Skin epidermis (tissue), 12 donors: ENCODE results near the gene LRRC18.

Experiments
- H3K27ac ChIP-seq, 21 experiments: fragments of 200-600 bp; sonication (generic) in 11 of 21; one replicate each; pipeline ENCODE4 v1.5.0; 2020; ENCODE audit warnings: mild to moderate bottlenecking in 3 of 21, inconsistent platforms in 2 of 21, moderate library complexity in 2 of 21
- H3K4me3 ChIP-seq, 7 experiments: fragments of 200-600 bp; sonication (generic) in 2 of 7; one replicate each; pipeline ENCODE4 v1.5.0; 2020; ENCODE audit warnings: inconsistent platforms in 2 of 7, mild to moderate bottlenecking in 2 of 7, moderate library complexity in 1 of 7

LRRC18 gene

DNA sequence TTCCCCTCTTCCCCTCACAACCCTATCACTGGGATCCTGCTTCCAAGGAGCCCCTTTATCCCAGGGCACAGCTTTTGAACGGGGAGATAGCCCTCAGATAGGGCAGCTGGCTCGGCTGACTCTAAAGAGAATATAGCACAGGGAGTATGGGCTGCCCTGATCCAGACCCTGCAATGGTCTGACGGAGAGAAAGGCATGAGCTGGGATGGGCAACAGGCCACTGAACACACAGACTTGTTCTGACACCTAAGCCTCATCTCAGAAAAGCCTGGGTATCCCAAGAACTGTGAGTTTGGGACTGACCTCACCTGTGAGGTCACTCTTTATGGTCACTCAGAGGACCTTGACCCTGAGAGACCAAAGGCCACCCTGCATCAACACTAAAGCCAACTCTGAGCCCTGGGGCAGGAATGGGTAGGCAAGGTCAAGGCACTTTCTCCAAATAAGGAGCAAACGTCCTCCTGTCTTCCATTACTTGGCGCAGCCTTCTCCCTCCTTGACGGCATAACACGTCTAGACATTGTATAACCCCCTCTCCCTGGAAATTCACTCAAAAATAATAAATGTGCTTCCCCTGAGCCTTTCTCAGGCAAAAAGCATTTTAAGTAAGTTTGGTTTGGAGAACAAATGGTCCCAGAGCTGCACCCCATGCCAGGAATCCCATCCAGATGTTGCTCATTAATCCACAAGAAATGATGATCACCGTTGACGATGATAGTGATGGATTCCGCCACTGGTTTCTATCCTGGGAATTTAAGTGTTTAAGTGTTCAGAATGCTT, 8.2 kb upstream of the LRRC18 start:
- H3K27ac ChIP-seq, result no peak overlapping the region

DNA sequence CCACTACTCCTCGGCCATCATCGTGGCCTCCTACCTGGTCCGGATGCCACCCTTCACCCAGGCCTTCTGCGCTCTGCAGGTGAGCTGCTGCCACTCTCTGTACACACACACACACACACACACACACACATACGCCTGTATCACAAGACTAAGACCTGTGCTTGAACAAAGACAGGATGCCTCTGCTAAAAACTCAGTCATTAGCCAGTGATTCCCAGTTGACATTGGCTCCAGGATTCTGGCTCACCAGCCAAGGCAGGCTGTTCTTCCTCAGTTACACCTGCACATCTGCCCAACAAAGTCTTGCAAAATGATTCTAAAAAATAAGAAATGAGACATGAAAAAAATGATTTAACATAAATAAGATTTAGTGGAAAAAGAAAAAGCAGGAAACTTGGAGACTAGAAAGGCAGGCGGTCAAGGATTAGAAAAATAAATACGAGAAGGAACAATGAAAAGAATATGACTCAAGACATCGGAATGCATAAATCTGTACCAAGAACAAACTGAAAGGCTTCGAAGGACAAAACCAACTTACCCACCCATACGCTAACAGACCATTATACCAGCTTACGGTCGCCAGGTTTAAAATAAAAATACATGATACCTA, 7.4 kb upstream of the LRRC18 start:
- Histone ChIP-seq H3K4me3 (no peak overlapping the region), H3K27ac (no peak overlapping the region)

More for the DNA sequence above, 8.2 kb upstream of the LRRC18 start:
- H3K4me3 ChIP-seq, result no peak overlapping the region

- H3K27ac ChIP-seq, result no peak overlapping the region
- no peak overlapping the region for H3K4me3 ChIP-seq
These were observed 6.7 kb upstream of the LRRC18 start for GRCh38 chr10:48946332-48946731.

GRCh38 chr10:48945441-48946130, 5.9 kb upstream of the LRRC18 start:
- no peak overlapping the region for H3K27ac ChIP-seq

DNA sequence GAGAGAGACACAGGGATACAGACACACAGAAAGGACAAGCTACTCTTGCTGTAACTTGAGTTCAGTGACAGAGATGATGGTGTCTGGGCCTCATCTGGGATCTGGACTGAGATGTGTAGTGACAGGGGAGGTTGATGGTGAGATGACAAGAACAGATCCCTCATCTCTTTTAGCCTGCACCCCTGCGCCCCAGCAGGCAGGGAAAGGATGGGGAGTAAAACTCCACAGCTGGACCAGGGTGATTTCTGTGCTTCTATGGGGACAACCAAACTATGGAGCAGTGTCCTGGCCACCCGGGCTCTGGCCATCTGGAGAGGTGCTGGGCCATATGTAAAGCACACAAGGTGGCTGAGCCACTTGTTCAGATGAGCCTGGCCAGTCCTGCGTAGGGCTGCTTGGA, 4.5 kb upstream of the LRRC18 start:
- Histone ChIP-seq H3K4me3 (no peak overlapping the region), H3K27ac (no peak overlapping the region)

More at GRCh38 chr10:48945441-48946130, 5.9 kb upstream of the LRRC18 start:
- H3K4me3 ChIP-seq, result no peak overlapping the region

GRCh38 chr10:48943096-48943495, 3.5 kb upstream of the LRRC18 start:
- no peak overlapping the region for H3K27ac ChIP-seq
- no peak overlapping the region for H3K4me3 ChIP-seq

GRCh38 chr10:48941427-48942075, 1.9 kb upstream of the LRRC18 start:
- H3K27ac ChIP-seq, result no peak overlapping the region
- no peak overlapping the region for H3K4me3 ChIP-seq

DNA sequence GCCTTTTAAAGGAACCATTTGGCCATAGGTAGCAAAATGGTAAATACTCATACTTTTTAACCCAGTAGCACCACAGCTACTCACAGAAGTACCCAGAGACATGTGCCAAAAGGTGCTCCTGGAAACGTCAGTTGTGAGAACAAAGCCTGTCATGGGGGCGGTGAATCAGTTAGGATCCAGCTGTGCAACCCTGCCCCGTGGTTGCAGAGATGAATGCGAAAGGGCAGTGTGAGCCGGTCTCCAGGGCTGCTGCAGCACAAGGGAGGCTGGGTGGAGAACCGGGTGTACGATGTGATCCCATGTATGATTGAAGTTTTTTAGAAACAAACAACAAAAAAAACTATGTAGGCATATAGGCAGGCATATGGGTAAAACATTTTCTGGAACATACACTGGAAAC, 1.3 kb upstream of the LRRC18 start:
- Histone ChIP-seq H3K27ac (no peak overlapping the region), H3K4me3 (no peak overlapping the region)

GRCh38 chr10:48940372-48940771, 732 bp upstream of the LRRC18 start:
- no peak overlapping the region for H3K27ac ChIP-seq
- H3K4me3 ChIP-seq, result no peak overlapping the region

DNA sequence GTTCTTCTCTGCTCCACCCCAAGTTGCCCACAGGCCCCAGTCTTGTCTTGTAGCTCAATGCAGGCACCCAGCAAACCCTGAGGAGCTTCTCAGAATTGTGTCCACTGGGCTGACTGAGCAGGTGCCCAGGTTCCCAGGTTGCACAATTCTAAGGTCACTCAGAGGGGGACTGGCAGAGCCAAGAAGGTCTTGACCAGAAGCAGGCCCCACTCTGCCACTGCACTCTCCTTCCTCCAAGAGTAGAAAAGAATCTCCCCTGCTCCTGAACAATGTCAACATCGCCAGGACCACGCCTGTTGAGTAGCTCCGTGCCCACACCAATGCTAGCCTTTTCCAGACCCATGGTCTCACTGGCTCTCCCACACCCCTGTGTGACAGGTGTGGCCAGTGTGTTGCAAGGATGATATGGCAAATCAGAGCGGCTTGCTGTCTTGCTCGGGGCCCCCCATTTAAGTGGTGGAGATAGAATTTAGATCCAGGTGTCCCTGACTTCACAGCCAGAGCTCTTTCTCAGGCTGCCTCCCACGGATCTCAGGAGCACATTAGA, 577 bp downstream of the LRRC18 start:
- Histone ChIP-seq H3K27ac (no peak overlapping the region), H3K4me3 (no peak overlapping the region)

GRCh38 chr10:48938281-48938680, 1.4 kb downstream of the LRRC18 start:
- Histone ChIP-seq H3K4me3 (no peak overlapping the region), H3K27ac (no peak overlapping the region)

GRCh38 chr10:48937796-48938195, 1.8 kb downstream of the LRRC18 start:
- no peak overlapping the region for H3K4me3 ChIP-seq
- H3K27ac ChIP-seq, result no peak overlapping the region

GRCh38 chr10:48935577-48935976, 4.1 kb downstream of the LRRC18 start:
- H3K4me3 ChIP-seq, result no peak overlapping the region
- H3K27ac ChIP-seq, result no peak overlapping the region

DNA sequence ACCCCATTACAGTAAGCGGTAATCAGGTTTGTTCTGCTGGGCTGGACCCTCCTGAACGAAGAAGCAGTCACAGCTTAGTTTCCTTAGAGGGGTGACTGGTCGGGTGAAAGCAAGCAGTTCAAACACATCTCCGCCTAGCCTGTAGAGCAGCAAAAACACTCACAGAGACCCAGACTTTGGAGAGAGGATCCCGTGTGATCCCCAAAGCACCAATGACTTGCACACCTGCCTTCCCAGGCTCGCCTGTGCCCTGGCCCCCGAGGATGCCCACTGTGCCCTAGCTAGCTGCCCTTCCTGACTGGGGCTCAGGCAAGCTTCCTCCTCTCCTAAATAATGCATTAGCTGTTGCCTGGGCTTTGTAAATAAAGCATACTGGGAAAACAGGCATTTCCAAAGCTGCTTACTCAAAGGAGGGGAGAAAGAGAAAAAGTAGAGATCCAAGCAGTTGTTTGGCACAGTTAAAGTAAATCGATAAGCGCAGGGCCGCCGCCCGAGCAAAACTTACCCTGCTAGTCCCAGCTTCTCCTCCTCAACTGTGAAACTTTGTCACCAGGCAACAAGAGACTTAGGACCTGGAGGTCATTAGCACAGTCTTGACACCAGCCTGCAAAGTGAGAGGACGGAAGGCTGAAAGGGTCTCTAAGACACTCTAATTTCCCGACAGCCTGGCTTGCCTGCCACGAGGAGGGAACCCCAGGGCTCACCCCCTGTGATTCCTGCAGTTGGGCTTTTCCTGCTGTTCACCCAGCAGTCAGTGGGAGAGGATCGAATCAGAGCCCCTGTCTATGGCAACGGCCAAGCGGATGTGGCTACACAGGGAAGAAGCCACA, 4.8 kb downstream of the LRRC18 start:
- H3K4me3 ChIP-seq, result no peak overlapping the region
- peak overlapping the region in 1 of 21 experiments; percentile 23 for H3K27ac ChIP-seq

DNA sequence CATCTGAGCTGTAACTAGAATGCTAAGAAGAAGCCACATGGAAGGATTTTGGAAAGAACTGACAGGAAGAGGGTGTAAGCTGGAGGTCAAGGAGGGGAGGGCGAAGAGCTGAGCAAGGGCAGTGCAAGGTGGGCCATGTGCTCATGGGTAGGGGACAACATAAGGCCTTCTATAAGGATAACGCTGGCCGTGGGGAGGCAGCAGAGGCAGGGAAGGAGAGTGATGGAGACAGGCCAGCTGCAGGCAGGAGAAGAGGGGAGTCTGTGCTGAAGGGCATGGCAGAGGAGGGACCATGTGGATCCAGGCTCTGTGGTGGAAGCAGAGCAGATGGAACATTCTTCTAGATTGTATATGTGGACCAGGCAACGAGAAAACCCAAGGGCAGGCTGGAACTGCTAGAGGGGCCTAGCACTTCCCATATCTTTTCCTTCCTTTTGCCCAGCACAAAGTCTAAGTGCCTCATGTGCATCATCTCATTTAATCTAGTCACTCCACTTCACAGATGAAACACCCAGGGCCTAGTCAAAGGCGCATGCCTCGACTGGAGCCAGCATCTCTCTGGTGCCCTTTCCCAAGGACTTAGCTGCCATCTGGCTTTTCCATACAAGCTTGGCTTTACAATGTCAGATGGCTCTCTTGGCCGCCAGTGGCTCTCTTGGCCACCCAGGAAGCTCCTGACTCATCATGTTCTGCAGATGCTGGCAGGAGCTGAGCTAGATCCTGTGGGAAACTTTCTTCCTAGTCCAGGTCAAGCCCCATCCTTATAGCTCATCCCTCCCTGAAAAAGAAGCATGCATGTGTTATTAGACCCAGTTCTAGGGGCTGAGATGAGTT, 6.6 kb downstream of the LRRC18 start:
- H3K27ac ChIP-seq, result no peak overlapping the region
- no peak overlapping the region for H3K4me3 ChIP-seq

- no peak overlapping the region for H3K4me3 ChIP-seq
These were observed 8.5 kb downstream of the LRRC18 start for GRCh38 chr10:48931188-48931587.

GRCh38 chr10:48929413-48929990, 10.1 kb downstream of the LRRC18 start:
- Histone ChIP-seq H3K4me3 (no peak overlapping the region), H3K27ac (no peak overlapping the region)

More at GRCh38 chr10:48931188-48931587, 8.5 kb downstream of the LRRC18 start:
- H3K27ac ChIP-seq, result no peak overlapping the region
